Esophagus muscularis mucosa (tissue), 4 donors: Measurements from ENCODE around the gene CCDC185.
"Not testable (repeated sequence)": the region's sequence is repeated elsewhere in the genome, so short reads cannot be mapped to it uniquely, and the experiment has no call there.

Source experiments
- CTCF ChIP-seq, 3 experiments: fragments of 200-600 bp in 2 of 3; fragments of 450-650 bp in 1 of 3; sonication (generic) in 2 of 3; IDR thresholded peaks; one replicate each; pipeline ENCODE4 v1.5.1; 2017 to 2019; ENCODE audit warnings: antibody characterized with exemption in 3 of 3, mild to moderate bottlenecking in 2 of 3, moderate library complexity in 1 of 3
- EP300 ChIP-seq: sonication (generic); formaldehyde crosslinking; IDR thresholded peaks from one replicate; pipeline ENCODE4 v1.6.1; 2017; ENCODE audit warnings: antibody characterized with exemption
- POLR2A ChIP-seq: fragments of 450-650 bp; IDR thresholded peaks from one replicate; pipeline ENCODE4 v1.6.1; 2017; ENCODE audit warnings: antibody characterized with exemption, moderate library complexity, mild to moderate bottlenecking, low read depth
- POLR2AphosphoS5 ChIP-seq, 2 donors: sonication (generic); formaldehyde crosslinking; IDR thresholded peaks; one replicate each; pipeline ENCODE4 v1.6.1; 2017; ENCODE audit warnings: antibody characterized with exemption in 2 of 2

GRCh38 chr1:223399393-223399792 is 6.2 kb downstream of the CCDC185 start:
- not testable (repeated sequence) for TF ChIP-seq CTCF (IDR thresholded peaks at IDR 0.05); POLR2A; POLR2AphosphoS5 (IDR thresholded peaks at IDR 0.05); EP300
